Nasal cavity respiratory epithelium epithelial cell of viscerocranial mucosa (primary cell): ENCODE data around the gene PLAAT2. TPM values are rescaled to one million over a fixed set of nuclear protein-coding genes. Genes with fewer than 3 reads are reported as not detected.

ENCODE experiments used
- total RNA-seq: library from RNA; depleted of rRNA; stranded (reverse); fragments of >200 nt; gene quantifications from 2 replicates; pipeline ENCODE4 v1.2.3, GENCODE V29; 2014

PLAAT2 gene
- total RNA-seq: 0.50 and 2.4 TPM in 2 replicates

DNA sequence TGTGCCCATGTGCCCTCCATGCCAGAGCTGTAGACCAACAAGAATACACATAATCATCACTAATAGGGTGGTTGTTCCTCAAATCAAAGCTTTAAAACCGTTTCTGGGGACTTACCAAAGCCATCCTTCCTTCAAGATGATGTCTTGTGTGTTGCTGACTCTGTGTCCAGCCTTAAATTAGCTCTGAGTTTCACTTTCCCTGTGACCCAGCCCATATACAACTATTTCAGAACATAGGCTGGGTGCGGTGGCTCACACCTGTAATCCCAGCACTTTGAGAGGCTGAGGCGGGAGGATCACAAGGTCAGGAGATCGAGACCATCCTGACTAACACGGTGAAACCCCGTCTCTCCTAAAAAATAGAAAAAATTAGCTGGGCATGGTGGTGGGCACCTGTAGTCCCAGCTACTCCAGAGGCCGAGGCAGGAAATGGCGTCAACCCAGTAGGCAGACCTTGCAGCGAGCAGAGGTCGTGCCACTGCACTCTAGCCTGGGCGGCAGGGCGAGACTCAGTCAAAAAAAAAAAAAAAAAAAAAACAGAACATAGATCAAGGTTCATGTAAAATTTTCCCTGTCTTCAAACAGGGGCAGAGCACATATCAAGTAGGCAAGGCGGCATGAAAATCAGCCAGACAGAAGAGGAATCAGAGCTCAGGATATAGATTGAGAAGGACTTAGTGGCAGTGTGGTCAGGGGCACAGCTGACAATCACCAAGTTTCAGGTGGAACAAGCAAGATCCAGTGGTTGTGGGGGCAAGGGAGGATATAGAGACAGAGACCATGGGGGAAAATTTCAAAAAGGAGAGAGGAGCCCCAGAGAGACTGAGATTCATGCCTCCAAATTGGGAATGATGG is at the start of gene PLAAT2:
Gene PLAAT2 (minus strand): TSS at position 179 of the 855 bp plus-strand sequence. CDS start 55 bp downstream, at position 124.

DNA sequence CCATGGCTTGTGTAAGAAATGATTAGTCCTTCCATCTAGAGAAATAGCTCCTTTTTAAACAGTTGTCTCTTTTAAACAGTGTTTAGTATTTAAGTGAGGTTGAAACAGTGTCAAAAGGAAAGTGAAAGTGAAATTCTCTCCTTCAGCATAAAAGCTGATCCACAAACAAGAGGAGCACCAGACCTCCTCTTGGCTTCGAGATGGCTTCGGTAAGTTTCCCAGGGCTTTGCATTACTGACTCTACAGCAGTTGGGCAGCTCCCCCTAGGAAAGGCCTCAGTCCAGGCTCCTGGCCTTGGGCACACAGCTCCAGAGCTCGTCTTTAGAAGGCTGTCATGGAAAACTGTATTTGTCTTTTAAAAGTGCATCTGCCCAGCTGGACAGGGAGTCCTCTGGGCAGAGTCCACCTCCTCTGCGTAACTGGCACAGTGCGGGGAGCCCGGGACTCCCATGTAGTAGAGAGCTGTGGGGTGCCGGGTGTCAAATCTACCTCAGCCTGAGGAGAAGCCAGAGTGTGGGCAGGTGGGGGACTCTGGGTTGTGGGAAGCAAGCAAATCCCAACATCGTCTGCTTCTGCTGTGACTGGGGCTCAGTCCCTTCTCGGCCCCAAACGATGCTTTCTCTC is 26.4 kb downstream of the PLAAT2 start, which contains the start of gene PLAAT4:
Gene PLAAT4 (plus strand): TSS at position 140 of the 624 bp plus-strand sequence. CDS start 61 bp downstream, at position 201.

DNA sequence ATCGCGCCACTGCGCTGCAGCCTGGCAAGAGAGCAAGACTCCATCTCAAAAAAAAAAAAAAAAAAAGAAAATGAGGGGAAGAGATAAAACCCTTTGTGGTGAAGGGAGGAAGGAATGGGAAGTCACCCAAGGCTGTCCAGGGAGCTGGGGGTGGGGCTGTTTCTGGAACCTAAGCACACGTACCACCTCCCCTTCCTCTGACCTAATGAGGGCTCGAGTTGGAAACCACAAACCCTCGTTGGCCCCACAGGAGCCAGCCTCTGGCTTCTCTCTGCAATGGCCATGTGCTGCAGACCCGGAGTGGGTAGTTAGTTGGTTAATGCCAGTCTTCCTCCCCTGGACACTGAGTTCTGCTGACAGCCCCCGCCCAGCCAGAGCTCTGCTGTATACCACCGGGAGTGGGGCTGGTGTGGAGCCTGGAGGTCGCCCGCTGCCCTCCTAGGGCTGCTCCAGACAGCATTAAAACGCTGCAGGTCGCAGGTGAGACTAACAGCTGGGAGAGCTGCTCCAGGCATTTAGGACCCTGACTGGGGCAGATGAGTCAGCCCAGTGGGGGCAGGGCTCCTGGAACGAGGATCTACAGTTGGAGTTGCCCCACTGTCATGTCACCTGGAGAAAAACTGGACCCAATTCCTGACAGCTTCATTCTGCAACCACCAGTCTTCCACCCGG is 57.2 kb downstream of the PLAAT2 start, which contains the start of gene LGALS12:
Gene LGALS12 (plus strand): TSS at position 228 of the 672 bp plus-strand sequence. CDS start 375 bp downstream, at position 603.

Other genes with a start within 250 kb of the PLAAT2 start
- gene SLC22A9, start 193.6 kb downstream of the PLAAT2 start, total RNA-seq: not detected in 2 replicates
- not detected in 2 replicates for gene PLAAT5, start 72.2 kb downstream of the PLAAT2 start, total RNA-seq
- not detected in 2 replicates for gene LGALS12, start 57.3 kb downstream of the PLAAT2 start, total RNA-seq
- gene PLAAT4, start 26.6 kb downstream of the PLAAT2 start, total RNA-seq: 1.0 and 8.6 TPM in 2 replicates
- gene PLAAT3, start 51.1 kb upstream of the PLAAT2 start, total RNA-seq: 0.28 and 5.8 TPM in 2 replicates
- 93.1 and 99.5 TPM in 2 replicates for gene ATL3, start 108.0 kb upstream of the PLAAT2 start, total RNA-seq
- 34.2 and 62.9 TPM in 2 replicates for gene RTN3, start 118.1 kb upstream of the PLAAT2 start, total RNA-seq
- gene ZFTA, start 205.4 kb upstream of the PLAAT2 start, total RNA-seq: 2.1 and 7.3 TPM in 2 replicates